ENCODE measurements around the gene MICAL2. TPM values are rescaled to one million over a fixed set of nuclear protein-coding genes. Genes with fewer than 3 reads are reported as not detected.

Gene MICAL2
- total RNA-seq, 2 donors from 2014 or later: 194 TPM

- TF ChIP-seq CTCF (IDR thresholded peaks at IDR 0.05): no peak
- H3K27me3 ChIP-seq: no peaks in the 10 kb centered on the region
- peak overlapping the region; percentile 1 to 68 for H3K9ac ChIP-seq (ENCODE audit: low read depth in 2 of 2, low read length in 2 of 2)
- no peaks in the 10 kb centered on the region for H3K36me3 ChIP-seq
- intact Hi-C loops (cut with DNase I): no loop called here
- no peak overlapping the region for H3K4me3 ChIP-seq
- peak overlapping the region; percentile 76 for H3K27ac ChIP-seq
- H3K9me3 ChIP-seq: no peaks in the 10 kb centered on the region
- H3K4me1 ChIP-seq: peaks cover 27% of the 10 kb centered on the region
- DNase-seq: peak; percentile 71
These were observed 20.0 kb downstream of the MICAL2 start for GRCh38 chr11:12130180-12130980.

GRCh38 chr11:12131943-12132789 lies 21.8 kb downstream of the MICAL2 start:
- Histone ChIP-seq H3K27ac (no peak overlapping the region), H3K9me3 (no peaks in the 10 kb centered on the region), H3K4me1 (peaks cover 40% of the 10 kb centered on the region), H3K36me3 (no peaks in the 10 kb centered on the region), H3K9ac (ENCODE audit: low read depth in 2 of 2, low read length in 2 of 2) (no peak overlapping the region), H3K4me3 (no peak overlapping the region), H3K27me3 (no peaks in the 10 kb centered on the region)
- intact Hi-C loops (cut with DNase I): no loop called here
- DNase-seq: no peak
- TF ChIP-seq CTCF (IDR thresholded peaks at IDR 0.05): no peak

- intact Hi-C loops (cut with DNase I): no loop called here
- TF ChIP-seq CTCF (IDR thresholded peaks at IDR 0.05): no peak
- DNase-seq: no peak
- Histone ChIP-seq H3K27ac (no peak overlapping the region), H3K36me3 (no peaks in the 10 kb centered on the region), H3K27me3 (no peaks in the 10 kb centered on the region), H3K9me3 (no peaks in the 10 kb centered on the region), H3K4me1 (peaks cover 40% of the 10 kb centered on the region), H3K4me3 (no peak overlapping the region), H3K9ac (ENCODE audit: low read depth in 2 of 2, low read length in 2 of 2) (no peak overlapping the region)
These were observed 22.4 kb downstream of the MICAL2 start for GRCh38 chr11:12132790-12133145.

GRCh38 chr11:12133547-12134235 lies 23.3 kb downstream of the MICAL2 start:
- Histone ChIP-seq H3K27ac (peak overlapping the region; percentile 39), H3K36me3 (no peaks in the 10 kb centered on the region), H3K4me3 (no peak overlapping the region), H3K27me3 (no peaks in the 10 kb centered on the region), H3K9me3 (no peaks in the 10 kb centered on the region), H3K4me1 (peaks cover 40% of the 10 kb centered on the region), H3K9ac (ENCODE audit: low read depth in 2 of 2, low read length in 2 of 2) (peak overlapping the region in 1 of 2 donors; percentile 13)
- intact Hi-C loops (cut with DNase I): no loop called here
- no peak for DNase-seq
- no peak for TF ChIP-seq CTCF (IDR thresholded peaks at IDR 0.05)

- Histone ChIP-seq H3K9ac (ENCODE audit: low read depth in 2 of 2, low read length in 2 of 2) (peak overlapping the region in 1 of 2 donors; percentile 43), H3K9me3 (no peaks in the 10 kb centered on the region), H3K4me1 (peaks cover 43% of the 10 kb centered on the region), H3K27ac (peak overlapping the region; percentile 39), H3K4me3 (no peak overlapping the region), H3K27me3 (no peaks in the 10 kb centered on the region), H3K36me3 (no peaks in the 10 kb centered on the region)
- no peak for DNase-seq
- intact Hi-C loops (cut with DNase I): no loop called here
- TF ChIP-seq CTCF (IDR thresholded peaks at IDR 0.05): no peak
These were observed 23.8 kb downstream of the MICAL2 start for GRCh38 chr11:12134236-12134585.
